Nephron (organoid): Measurements from ENCODE around the gene CCDC51.
"Not testable (repeated sequence)": the region's sequence is repeated elsewhere in the genome, so short reads cannot be mapped to it uniquely, and the experiment has no call there.

Experiments
- H3K27ac Mint-ChIP-seq, 3 experiments: 2 replicates each; pipeline ENCODE4 v1.8.0; 2020; ENCODE audit warnings: mixed read lengths in 3 of 3, mild to moderate bottlenecking in 2 of 3, moderate library complexity in 1 of 3
- H3K27me3 Mint-ChIP-seq: 2 replicates; pipeline ENCODE4 v1.8.0; 2021; ENCODE audit warnings: low read depth, mild to moderate bottlenecking, moderate library complexity, mixed read lengths
- H3K36me3 Mint-ChIP-seq: 2 replicates; pipeline ENCODE4 v1.8.0; 2020; ENCODE audit warnings: low read depth, mixed read lengths
- H3K4me1 Mint-ChIP-seq: 2 replicates; pipeline ENCODE4 v1.8.0; 2020; ENCODE audit warnings: mixed read lengths
- H3K4me3 Mint-ChIP-seq, 3 experiments: 2 replicates each; pipeline ENCODE4 v1.8.0; 2020; ENCODE audit warnings: mild to moderate bottlenecking in 3 of 3, mixed read lengths in 3 of 3, moderate library complexity in 2 of 3
- H3K9me3 Mint-ChIP-seq: 2 replicates; pipeline ENCODE4 v1.8.0; 2020; ENCODE audit warnings: mixed read lengths
- TF ChIP-seq, protein P1 (sequence below), 3 experiments: fragments of 200-600 bp; sonication (generic); IDR thresholded peaks; one replicate each; pipeline ENCODE4 v1.5.0; 2021; ENCODE audit warnings: antibody characterized with exemption in 3 of 3; ENCODE audit not compliant: unreplicated experiment in 3 of 3

The CCDC51 gene

DNA sequence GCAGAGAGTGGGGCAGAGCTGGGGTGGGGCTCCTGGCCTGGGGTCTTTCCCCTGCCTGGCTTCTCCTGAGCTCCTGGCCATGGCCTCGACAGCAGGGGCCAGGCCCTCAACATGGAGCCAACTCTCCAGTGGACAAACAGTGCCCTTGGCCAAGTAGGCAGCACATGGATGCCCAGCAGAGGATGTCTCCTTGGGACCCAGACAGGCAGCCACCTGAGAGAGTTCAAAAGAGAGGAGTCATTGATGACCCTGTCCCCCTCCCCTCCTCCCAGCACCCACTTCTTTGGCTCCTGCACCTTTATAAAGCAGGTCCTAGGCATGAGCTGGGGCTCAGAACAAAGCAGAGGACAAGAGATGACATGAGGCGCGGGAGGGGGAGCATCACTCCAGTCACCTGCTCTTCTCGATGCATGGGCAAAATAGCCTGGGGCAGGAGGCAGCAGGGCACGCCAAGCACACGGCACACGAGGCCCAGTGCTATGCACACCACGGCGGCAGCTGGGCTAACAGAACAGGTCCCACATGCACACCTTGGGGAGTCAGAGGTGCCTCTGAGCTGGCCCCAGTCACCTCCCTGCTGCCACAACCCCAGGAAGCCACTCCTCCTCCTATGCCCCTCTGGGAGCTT is 36.6 kb upstream of the CCDC51 start:
- TF ChIP-seq, protein P1, sequence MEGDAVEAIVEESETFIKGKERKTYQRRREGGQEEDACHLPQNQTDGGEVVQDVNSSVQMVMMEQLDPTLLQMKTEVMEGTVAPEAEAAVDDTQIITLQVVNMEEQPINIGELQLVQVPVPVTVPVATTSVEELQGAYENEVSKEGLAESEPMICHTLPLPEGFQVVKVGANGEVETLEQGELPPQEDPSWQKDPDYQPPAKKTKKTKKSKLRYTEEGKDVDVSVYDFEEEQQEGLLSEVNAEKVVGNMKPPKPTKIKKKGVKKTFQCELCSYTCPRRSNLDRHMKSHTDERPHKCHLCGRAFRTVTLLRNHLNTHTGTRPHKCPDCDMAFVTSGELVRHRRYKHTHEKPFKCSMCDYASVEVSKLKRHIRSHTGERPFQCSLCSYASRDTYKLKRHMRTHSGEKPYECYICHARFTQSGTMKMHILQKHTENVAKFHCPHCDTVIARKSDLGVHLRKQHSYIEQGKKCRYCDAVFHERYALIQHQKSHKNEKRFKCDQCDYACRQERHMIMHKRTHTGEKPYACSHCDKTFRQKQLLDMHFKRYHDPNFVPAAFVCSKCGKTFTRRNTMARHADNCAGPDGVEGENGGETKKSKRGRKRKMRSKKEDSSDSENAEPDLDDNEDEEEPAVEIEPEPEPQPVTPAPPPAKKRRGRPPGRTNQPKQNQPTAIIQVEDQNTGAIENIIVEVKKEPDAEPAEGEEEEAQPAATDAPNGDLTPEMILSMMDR (IDR thresholded peaks at IDR 0.05; ENCODE audit: unreplicated experiment in 3 of 3): no peak
- Mint-ChIP-seq H3K4me3 (no peak overlapping the region), H3K27ac (no peak overlapping the region), H3K9me3 (no peaks in the 10 kb centered on the region), H3K36me3 (peaks cover 4% of the 10 kb centered on the region), H3K27me3 (no peaks in the 10 kb centered on the region), H3K4me1 (peaks cover 18% of the 10 kb centered on the region)

DNA sequence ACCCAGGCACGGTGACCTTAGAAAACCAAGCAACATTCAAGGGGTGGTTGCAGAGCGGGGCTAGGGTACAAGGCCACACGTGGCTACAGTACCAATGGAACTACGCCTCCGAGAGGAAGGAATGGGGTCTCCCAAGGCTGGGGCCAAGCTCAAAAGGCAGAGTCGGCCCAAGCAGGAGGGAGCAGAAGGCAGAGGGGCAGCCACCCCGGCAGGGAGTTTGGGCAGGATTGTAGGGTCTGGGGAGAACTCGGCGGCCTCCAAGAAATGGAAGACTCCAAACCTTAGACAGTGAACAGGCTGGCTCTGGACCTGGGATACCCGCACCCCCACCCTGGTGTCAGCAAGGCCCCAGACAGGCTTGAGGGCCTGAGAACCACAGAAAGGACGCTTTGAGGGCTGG is 35.3 kb upstream of the CCDC51 start:
- TF ChIP-seq, protein P1 (IDR thresholded peaks at IDR 0.05; ENCODE audit: unreplicated experiment in 3 of 3): no peak
- Mint-ChIP-seq H3K27me3 (no peaks in the 10 kb centered on the region), H3K4me1 (peaks cover 18% of the 10 kb centered on the region), H3K9me3 (no peaks in the 10 kb centered on the region), H3K36me3 (peaks cover 2% of the 10 kb centered on the region), H3K27ac (peak overlapping the region in 2 of 3 experiments; percentile 61 to 82), H3K4me3 (no peak overlapping the region)

DNA sequence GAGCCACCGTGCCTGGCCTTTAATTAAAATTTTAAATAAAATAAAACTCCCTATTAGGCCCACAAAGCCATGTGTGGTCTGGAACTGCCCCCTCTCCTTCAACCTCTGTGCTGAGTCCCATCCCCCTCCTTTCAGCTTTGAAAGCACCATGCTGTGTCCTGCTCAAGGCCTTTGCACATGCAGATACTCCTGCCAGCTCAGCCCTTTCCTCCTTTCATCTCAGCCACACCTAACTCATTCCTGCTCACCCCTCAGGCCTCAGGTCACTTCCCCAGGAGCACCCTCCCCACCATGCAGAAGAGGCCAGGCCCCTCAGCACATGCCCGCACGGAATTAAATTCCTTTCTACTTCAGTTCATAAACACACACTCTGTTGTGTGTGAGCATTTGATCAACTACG is 34.7 kb upstream of the CCDC51 start:
- no peaks in the 10 kb centered on the region for H3K36me3 Mint-ChIP-seq
- H3K4me3 Mint-ChIP-seq: peak overlapping the region; percentile 54 to 70 (median 57)
- peak overlapping the region; percentile 61 to 89 (median 82) for H3K27ac Mint-ChIP-seq

DNA sequence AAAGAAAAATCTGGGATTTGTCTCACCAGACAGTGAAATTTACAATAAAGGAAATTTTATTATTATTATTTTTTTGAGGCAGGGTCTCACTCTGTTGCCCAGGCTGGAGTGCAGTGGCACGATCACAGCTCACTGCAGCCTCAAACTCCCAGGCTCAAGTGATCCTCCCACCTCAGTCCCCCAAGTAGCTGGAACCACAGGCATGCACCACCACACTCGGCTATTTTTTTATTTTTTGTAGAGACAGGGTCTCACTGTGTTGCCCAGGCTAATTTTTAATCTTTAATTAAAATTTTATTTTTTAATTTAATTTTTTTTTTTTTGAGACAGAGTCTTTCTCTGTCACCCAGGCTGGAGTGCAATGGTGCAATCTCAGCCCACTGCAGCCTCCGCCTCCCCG is 34.1 kb upstream of the CCDC51 start:
- H3K4me3 Mint-ChIP-seq, H3K9me3 Mint-ChIP-seq, H3K27me3 Mint-ChIP-seq, H3K36me3 Mint-ChIP-seq: not testable (repeated sequence)
- Mint-ChIP-seq H3K4me1 (peaks cover 26% of the 10 kb centered on the region), H3K27ac (peak overlapping the region in 1 of 3 experiments; percentile 99)

More for the DNA sequence above, 34.7 kb upstream of the CCDC51 start:
- Mint-ChIP-seq H3K4me1 (peaks cover 24% of the 10 kb centered on the region), H3K9me3 (no peaks in the 10 kb centered on the region), H3K27me3 (no peaks in the 10 kb centered on the region)
- TF ChIP-seq, protein P1 (IDR thresholded peaks at IDR 0.05; ENCODE audit: unreplicated experiment in 3 of 3): no peak

DNA sequence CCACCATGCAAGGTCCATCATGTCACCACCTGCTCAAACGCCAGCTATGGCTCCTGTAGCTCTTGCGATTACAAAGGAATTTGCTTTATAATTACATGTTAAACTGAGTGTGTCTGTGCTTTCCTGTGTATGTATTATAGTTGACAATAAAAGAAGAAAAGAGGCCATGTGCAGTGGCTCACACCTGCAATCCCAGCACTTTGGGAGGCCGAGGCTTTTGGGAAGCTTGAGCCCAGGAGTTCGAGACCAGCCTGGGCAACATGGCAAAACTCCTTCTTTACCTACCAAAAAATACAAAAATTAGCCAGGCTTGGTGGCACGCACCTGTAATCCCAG is 33.7 kb upstream of the CCDC51 start:
- no peaks in the 10 kb centered on the region for H3K9me3 Mint-ChIP-seq

DNA sequence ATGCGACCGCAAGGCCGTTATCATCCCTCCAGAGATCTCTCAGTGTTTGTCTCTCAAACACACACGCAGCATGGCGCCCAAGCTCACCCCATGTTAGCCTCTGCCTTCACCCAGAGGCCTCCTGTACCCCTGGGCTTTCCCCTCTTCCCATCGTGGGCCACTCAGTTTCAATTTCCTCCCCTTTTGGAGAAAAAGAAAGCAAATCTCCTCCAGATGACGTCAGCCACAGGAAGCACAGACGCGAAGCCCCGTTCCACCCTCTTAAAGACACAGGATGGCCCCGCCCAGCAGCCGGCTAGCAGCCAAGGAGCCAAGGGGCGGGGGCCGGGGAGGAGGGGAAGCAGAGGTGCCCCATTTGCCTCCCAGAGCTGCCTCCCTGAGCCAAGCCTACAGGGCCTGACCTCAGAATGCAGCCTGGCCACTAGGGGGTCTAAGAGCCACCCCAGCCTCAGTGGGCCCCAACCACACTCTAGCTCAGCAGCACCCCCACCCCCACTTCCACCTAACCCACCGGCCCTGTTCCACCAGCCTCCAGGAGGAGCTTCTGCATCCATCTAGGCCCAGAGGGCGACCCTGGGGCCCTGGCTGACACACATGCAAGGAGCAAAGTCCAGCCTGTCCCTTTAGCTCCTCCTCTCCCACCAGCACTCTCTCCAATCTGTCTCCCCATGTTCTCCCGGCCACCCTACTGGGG is 33.2 kb upstream of the CCDC51 start:
- H3K36me3 Mint-ChIP-seq: peaks cover under 1% of the 10 kb centered on the region
- TF ChIP-seq, protein P1 (IDR thresholded peaks at IDR 0.05; ENCODE audit: unreplicated experiment in 3 of 3): peak in 2 of 3 experiments; percentile 21 to 51
- H3K27ac Mint-ChIP-seq: peak overlapping the region; percentile 97 to 99 (median 98)
- H3K4me3 Mint-ChIP-seq: peak overlapping the region; percentile 95 to 96 (median 95)
- no peaks in the 10 kb centered on the region for H3K27me3 Mint-ChIP-seq
- H3K9me3 Mint-ChIP-seq: no peaks in the 10 kb centered on the region
- peaks cover 27% of the 10 kb centered on the region for H3K4me1 Mint-ChIP-seq

More for the DNA sequence above, 33.7 kb upstream of the CCDC51 start:
- peak overlapping the region; percentile 95 to 96 (median 95) for H3K4me3 Mint-ChIP-seq
- TF ChIP-seq, protein P1 (IDR thresholded peaks at IDR 0.05; ENCODE audit: unreplicated experiment in 3 of 3): no peak
- H3K4me1 Mint-ChIP-seq: peaks cover 26% of the 10 kb centered on the region
- no peaks in the 10 kb centered on the region for H3K27me3 Mint-ChIP-seq
- peak overlapping the region; percentile 97 to 99 (median 98) for H3K27ac Mint-ChIP-seq
- H3K36me3 Mint-ChIP-seq: no peaks in the 10 kb centered on the region
